ENCODE measurements around the gene RFX1.

GRCh38 chr19:13998426-13998825 is 7.7 kb downstream of the RFX1 start:
- TF ChIP-seq ZBTB8A (CRISPR knock-in tag; IDR thresholded peaks at IDR 0.05; ENCODE audit: borderline replicate concordance, low read depth) (no peak), ZNF605 (CRISPR knock-in tag; IDR thresholded peaks at IDR 0.05) (no peak), ZFP1 (CRISPR knock-in tag; IDR thresholded peaks at IDR 0.05) (no peak), SALL1 (CRISPR knock-in tag; IDR thresholded peaks at IDR 0.05) (no peak), CTCF (CRISPR knock-in tag; IDR thresholded peaks at IDR 0.05) (no peak), ETV6 (CRISPR knock-in tag; conservative IDR thresholded peaks at IDR 0.05) (no peak), ZHX1 (CRISPR knock-in tag; IDR thresholded peaks at IDR 0.05; ENCODE audit: low read depth) (no peak), SMC3 (IDR thresholded peaks at IDR 0.05; ENCODE audit: low read length) (no peak), ATF6 (CRISPR knock-in tag; conservative IDR thresholded peaks at IDR 0.05) (no peak), TAF1 (CRISPR knock-in tag; IDR thresholded peaks at IDR 0.05) (no peak), ZNF609 (CRISPR knock-in tag; IDR thresholded peaks at IDR 0.05; ENCODE audit: borderline replicate concordance) (no peak)
